GOT3 (cell line): ENCODE results near the gene FMNL2.
"Not testable (repeated sequence)": the region's sequence is repeated elsewhere in the genome, so short reads cannot be mapped to it uniquely, and the experiment has no call there.

ENCODE experiments used
- DNase-seq: peaks from one replicate; lab custom pipeline; 2025; ENCODE audit warnings: mixed read lengths; lab: John Stamatoyannopoulos, UW

FMNL2 gene

DNA sequence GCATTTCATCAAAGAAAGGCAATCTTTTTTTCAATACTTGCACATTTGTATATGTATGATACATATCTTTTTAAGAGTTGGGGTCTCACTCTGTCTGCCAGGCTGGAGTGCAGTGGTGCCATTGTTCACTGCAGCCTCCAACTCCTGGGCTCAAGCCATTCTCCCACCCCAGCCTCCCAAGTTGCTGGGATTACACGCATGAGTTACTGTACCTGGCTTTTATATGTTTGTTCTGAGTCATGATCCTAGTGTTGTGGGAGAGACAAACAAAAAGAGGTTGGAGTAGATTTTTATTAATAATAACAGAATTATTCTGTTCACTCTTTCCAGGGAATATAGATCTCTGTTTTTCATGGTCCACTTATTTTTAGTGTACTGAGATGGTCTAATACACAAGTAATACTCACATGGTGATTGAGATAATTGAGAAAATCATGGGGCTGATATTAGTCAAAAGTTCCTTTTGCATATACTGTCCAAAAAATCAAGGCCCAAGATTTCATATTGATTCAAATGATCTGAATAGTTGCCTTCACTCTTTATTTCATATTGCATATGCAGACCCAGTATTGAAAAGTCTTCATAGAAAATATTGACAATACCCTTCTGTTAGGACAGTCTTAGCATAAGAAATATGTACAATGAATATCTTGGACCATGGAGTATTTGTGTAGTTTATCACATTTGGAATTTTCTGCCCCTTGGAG is 138.3 kb downstream of the FMNL2 start:
- DNase-seq, result no peak

DNA sequence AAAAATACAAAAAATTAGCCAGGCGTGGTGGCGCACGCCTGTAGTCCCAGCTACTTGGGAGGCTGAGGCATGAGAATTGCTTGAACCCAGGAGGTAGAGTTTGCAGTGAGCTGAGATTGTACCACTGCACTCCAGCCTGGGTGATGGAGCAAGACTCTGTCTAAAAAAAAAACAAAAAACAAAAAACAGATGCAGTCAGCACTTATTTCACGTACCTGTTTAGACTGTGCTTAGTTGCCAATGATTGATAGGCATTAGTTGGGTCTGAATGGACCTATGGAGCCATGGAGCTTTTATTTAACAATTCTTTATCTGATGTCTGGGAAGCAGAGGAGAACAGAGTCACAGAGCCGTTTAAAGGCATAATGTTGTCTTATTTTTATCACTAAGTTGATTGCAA is 139.5 kb downstream of the FMNL2 start:
- not testable (repeated sequence) for DNase-seq

GRCh38 chr2:152475982-152476381 is 141.0 kb downstream of the FMNL2 start:
- no peak for DNase-seq

DNA sequence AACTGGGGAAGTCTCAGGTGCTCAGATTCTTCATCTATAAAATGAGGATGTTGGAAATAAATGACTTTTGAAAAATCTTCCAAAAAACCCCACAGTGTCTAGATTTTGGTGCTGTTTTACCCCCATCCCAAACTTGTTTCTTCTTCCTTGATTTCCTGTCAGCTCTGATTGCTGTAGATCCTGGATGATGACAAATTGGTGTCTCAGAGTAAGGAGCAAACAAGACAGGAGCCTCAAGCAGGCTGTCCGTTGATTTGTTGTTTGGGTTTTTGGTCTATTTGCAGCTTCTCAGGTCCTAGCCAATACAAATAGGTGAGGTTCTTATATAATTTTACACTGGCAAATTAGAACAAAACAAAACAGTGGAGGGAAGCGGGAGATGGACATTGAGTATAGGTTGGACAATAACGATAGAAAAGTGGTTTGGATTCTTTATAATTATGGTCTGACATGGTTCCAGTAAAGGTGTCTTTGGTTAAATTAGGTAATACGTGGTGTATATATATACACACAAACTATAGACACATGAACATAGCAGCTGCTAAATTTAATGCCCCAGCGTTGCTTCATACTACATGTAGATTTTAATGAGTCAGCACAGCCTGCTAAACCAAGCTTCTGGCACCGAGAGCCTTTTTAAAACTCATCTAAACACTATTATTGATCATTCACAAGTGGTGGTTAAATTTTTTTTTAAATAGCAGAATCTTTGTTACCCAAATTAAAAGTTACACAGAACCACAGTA is 142.5 kb downstream of the FMNL2 start:
- no peak for DNase-seq

GRCh38 chr2:152479282-152479681 is 144.3 kb downstream of the FMNL2 start:
- no peak for DNase-seq

GRCh38 chr2:152480821-152481399 is 145.9 kb downstream of the FMNL2 start:
- no peak for DNase-seq

DNA sequence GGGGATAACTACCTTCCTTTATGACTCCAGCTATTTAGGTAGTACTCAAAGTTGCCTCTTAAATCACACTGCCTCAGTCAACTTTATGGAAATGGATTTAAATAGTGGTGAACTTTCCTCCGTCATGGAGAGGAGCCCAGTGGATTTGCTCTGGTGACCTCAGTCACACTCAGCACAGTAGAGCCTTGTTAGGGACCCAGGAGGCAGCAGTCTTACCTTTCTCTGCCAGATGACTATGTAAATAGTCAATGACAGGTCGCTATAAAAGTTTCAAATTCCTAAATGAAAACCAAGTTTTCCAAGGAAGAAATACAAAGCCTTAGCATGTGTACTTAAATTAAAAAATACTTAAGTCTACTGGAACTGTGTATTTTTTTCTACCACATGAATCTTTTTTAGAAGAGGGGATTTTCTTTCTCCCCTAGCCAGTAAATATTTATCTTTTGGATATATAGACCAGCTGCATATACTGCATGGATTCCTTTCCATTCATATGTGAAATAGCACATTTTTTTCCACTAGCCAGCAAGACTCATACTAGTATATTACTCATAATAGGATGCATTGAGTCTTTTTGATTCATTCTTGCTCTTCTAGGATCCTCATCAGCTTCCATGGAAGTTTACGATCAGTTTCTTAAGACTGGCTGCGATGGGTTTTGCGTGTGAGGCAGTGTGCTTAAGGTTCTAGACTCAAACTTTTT is 147.1 kb downstream of the FMNL2 start:
- no peak for DNase-seq

DNA sequence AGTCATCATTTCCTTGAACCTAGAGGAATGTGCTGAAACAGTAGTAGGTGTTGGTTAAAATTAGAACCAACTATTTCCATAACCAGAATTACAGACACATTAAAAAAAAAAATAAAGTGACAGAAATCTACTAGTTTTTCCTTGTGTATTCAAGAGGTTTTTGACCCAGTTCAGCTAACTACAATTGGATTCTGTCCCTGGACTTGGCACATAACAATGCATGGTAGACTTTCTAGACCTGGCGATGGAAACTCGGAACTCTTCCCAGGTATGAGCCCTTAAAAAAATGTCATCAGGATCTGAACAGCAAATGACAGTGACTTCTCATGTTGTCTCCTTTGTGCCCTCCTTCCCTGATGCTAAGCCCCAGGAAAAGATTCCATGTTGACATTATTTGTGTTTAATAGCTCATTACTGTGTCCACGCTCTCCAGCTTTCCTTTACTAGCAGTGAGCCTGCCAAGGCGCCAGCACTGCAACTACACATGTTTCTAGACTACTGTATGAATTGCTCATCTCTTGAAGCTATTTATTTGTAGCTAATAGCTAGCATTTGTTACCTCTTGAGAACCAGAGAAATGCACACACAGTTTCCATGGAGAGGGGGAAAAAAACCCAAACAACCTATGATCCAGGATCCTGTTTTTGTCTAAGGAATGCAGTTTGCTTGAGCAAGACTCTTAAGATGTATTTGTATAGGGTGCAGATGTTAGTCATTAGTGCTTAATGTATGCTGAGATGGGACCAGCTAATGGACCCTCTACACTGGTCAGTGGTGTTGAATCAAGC is 148.5 kb downstream of the FMNL2 start:
- DNase-seq, result no peak

DNA sequence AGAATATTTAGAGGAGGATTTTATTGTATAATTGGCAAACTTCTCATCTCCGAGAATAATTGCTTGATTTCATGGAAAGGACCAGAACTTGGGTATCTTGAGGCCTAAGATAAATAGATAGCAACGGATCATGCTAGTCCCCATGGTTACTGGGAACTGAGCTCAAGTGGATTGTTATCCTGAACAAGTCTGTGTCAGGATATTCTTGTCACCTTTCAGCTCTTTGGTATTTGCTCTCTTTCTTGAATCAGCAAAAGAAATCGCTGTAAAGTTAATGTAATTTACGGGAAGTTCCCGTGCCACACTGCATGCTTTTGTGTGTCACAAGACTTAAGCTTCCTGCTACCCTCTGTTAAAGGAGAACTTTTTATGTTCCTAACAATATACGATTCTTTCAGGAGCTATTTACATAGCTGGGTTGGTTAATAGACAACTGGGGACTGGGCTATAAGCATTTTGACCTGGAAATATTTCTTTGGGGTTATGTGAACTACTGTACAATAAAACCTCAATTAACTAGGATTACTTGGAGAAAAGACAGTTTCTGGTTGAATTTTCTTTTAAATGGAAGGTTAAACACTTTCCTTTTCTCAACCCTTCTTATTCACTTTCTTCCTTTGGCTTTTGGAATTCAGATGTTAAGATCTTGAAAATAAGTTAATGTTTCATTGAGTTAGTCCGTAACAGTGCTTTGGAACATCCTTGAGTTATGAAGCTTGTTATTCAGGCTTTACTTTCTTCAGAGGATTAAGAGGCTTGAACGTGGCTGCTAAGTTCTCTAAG is 151.2 kb downstream of the FMNL2 start:
- DNase-seq, result no peak

DNA sequence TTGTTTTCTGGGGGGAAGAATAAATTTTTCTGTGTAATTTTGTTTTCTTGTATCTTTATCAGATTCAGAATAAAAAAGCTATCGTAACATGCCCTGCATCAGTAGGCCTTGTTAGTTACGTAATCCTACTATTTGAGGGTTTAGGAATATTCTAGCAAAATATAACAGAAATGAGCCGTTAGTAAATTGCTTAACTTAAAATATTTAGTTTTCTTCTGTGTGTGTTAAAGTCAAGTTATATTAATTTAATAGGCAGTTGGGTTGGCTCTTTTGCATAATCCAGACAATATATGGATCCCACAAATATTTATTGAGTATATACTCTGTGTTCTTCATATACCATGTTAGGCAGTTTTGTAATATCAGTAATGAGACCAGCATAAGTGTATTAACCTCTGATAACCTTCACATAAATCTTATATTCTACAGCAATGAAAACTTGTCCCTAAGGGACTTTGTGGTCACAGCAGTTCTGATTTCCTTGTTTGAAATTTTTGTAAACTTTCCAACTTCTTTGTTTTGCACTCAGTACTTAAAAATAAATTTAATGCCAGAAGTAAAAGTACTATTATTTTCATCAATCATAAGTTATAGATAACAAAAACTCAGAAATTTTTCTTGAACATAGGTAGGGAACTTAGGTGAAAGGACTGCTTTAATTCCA is 151.9 kb downstream of the FMNL2 start:
- no peak for DNase-seq

- no peak for DNase-seq
These were observed 153.1 kb downstream of the FMNL2 start for GRCh38 chr2:152488075-152488474.

GRCh38 chr2:152489364-152489763 is 154.4 kb downstream of the FMNL2 start:
- no peak for DNase-seq

- DNase-seq, result no peak
These were observed 155.9 kb downstream of the FMNL2 start for GRCh38 chr2:152490686-152491455.

DNA sequence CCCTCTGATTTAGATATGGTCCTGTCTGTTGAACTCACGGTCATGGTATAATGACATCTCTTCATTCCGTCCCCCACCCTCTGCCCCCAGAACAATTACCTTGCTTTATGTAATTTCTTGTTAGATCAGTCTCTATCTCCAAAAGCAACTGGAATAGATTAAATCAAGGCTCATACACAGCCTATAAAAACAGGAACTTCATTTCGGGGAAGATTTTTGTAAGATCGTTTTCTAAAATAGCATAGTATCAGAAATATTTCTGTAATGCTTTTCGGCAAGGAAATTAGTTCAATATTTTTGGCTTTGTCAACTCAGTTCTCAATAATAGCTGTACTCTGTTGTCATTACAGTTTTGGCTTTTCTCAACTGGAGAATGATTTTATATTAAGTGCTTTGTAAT is 157.2 kb downstream of the FMNL2 start:
- no peak for DNase-seq

DNA sequence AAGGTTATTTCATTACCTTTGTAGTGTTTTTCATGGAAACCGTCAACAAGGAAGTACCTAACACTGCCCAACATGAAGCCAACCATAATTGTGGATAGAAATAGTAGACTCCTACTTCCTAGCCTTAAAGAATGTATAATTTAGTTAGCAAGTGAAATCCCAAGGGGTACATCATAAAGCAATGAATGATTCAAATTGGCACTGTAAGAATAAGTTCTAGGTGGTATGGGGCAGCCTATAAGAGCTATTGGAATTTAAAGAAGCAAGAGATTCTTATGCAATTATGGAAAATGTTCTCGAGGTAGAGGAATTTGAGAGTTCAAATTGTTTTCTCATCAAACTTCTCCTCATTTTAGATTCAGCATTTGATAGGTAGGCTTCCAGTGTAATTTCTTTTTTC is 157.9 kb downstream of the FMNL2 start:
- DNase-seq, result no peak

- no peak for DNase-seq
These were observed 158.4 kb downstream of the FMNL2 start for GRCh38 chr2:152493417-152493816.

- DNase-seq, result no peak
These were observed 159.1 kb downstream of the FMNL2 start for GRCh38 chr2:152493945-152494528.

DNA sequence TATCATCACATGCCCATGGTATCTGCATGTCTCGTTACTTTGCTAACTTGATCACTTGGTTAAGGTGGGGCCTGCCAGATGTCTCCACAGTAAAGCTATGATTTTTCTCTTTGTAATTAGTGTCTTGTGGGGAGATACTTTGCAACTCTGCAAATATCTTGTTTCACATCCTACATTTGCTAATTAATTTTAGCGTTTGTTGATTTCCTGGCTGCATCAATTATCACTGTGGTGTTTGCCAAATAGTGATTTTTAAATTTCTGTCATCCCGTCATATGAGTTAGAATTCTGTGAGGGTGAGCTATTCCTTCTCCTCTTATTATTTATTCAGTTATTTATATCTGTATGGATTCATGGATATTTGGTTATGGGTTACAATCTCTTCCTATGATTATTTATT is 161.4 kb downstream of the FMNL2 start:
- no peak for DNase-seq

DNA sequence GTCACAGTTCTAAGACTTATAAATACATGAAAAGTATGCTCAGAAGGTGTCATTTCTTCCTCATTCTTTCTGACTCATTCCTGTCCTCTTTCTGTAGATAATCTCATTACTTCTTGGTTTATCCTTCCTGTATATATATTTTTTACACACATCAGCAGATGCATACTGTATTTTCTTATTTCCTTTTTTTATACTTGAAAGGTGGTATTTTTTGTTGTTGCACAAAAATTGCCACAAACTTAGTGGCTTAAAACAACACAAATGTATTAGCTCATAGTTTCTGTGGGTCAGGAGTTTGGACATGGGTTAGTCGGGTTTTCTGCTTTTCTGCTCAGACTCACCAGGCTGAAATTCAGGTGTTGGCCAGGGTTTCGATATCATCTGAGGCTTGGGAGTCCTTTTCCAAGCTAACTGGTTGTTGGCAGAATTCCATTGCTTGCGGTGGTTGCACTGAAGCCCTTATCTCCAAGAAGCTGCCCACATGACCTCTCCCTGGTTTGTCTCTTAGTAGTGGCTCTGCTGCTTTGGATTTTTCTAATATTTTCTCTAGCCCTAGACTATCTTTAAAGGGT is 162.6 kb downstream of the FMNL2 start:
- no peak for DNase-seq
